Muscle layer of duodenum (tissue), 2 donors: ENCODE data around the gene UNC5B.

Source experiments
- H3K27ac ChIP-seq: one replicate; pipeline ENCODE4 v1.7.0; 2013; ENCODE audit warnings: mild to moderate bottlenecking, low read length
- H3K27me3 ChIP-seq: one replicate; pipeline ENCODE4 v1.7.0; 2013; ENCODE audit warnings: low read depth, mild to moderate bottlenecking, control low read depth, low read length
- H3K36me3 ChIP-seq, 2 donors: one replicate each; pipeline ENCODE4 v1.7.0; 2013; ENCODE audit warnings: low read length in 2 of 2, control low read depth in 1 of 2, mild to moderate bottlenecking in 1 of 2; ENCODE audit not compliant: insufficient read depth in 2 of 2, control insufficient read depth in 1 of 2
- H3K4me1 ChIP-seq, 2 donors: one replicate each; pipeline ENCODE4 v1.7.0; 2013; ENCODE audit warnings: low read length in 2 of 2, mild to moderate bottlenecking in 2 of 2, control low read depth in 1 of 2, moderate library complexity in 1 of 2; ENCODE audit not compliant: insufficient read depth in 2 of 2, control insufficient read depth in 1 of 2
- H3K4me3 ChIP-seq, 2 donors: one replicate each; pipeline ENCODE4 v1.7.0; 2013; ENCODE audit warnings: low read length in 2 of 2, low read depth in 1 of 2, mild to moderate bottlenecking in 1 of 2
- H3K9me3 ChIP-seq, 2 donors: one replicate each; pipeline ENCODE4 v1.7.0; 2013; ENCODE audit warnings: low read length in 2 of 2, control low read depth in 1 of 2, mild to moderate bottlenecking in 1 of 2; ENCODE audit not compliant: control insufficient read depth in 1 of 2
- donor health status: healthy.

The UNC5B gene

DNA sequence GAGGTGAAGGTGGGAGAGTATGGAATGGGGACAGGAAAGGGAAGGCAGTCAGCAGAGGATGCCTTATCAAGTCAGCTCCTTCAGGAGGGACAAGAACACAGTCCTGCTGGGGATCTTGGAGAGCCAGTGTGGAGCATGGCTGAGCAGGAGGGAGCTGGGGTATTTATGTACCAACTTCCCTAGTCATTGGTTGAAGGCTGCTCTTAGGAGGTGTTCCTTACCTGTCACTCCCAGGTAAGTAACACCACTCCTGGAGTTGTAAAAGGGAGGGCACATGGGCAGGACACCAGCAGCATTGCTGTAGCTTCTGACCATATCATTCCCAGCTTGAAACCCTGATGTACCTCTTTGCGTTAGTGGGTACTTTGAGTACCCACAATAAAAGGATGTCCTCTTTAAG is 136.5 kb downstream of the UNC5B start:
- Histone ChIP-seq H3K4me1 (no peaks in the 10 kb centered on the region), H3K27ac (no peak overlapping the region), H3K9me3 (no peaks in the 10 kb centered on the region), H3K27me3 (no peaks in the 10 kb centered on the region), H3K36me3 (peaks cover 0 to 7% of the 10 kb centered on the region in 2 donors), H3K4me3 (no peak overlapping the region)

DNA sequence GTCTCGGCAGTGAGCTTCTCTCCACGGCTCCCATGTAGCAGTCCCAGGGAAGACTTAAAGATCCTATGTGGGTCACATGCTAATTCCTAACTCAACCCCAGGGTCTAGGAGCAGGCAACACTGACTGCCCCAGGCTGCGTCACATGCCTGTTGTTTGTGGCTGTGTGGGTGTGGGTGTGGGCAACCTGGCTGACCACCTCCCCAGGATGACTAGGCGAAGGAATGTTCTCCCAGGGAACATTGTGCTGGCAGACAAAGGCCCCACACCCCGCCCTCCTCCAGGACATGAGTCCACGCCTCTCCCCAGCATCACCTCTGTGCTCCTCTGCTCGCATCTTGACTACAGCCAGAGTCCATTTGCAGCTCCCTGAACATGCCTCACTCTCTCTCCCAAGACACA is 137.0 kb downstream of the UNC5B start:
- H3K4me1 ChIP-seq, result no peaks in the 10 kb centered on the region

DNA sequence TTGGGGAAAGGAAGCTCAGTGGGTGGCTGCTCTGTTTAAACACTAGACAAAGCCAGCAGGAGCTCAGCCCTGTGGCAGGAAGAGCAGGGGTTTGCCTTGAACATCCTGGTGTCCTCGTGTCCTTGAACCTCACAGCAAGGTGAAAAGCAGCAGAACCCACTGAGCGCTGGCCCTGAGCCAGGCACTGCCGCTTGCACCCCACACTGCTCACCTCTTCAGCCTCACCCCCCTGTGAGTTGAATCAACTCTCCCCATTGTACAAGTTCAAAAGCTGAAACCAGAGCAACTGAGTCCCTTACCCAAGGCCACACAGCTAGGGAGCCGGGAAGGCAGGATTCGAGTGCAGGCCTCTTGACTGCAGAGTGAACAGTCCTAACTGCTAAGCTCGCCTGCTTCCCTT is 138.7 kb downstream of the UNC5B start:
- H3K4me1 ChIP-seq, result no peaks in the 10 kb centered on the region
- H3K27ac ChIP-seq, result no peak overlapping the region
- no peaks in the 10 kb centered on the region for H3K9me3 ChIP-seq
- no peak overlapping the region for H3K4me3 ChIP-seq
- H3K27me3 ChIP-seq, result no peaks in the 10 kb centered on the region
- peaks cover 12% of the 10 kb centered on the region in 2 donors for H3K36me3 ChIP-seq

More for the DNA sequence above, 137.0 kb downstream of the UNC5B start:
- H3K27ac ChIP-seq, result no peak overlapping the region
- no peaks in the 10 kb centered on the region for H3K9me3 ChIP-seq
- H3K36me3 ChIP-seq, result peaks cover 2 to 7% of the 10 kb centered on the region in 2 donors
- no peak overlapping the region for H3K4me3 ChIP-seq
- H3K27me3 ChIP-seq, result no peaks in the 10 kb centered on the region

DNA sequence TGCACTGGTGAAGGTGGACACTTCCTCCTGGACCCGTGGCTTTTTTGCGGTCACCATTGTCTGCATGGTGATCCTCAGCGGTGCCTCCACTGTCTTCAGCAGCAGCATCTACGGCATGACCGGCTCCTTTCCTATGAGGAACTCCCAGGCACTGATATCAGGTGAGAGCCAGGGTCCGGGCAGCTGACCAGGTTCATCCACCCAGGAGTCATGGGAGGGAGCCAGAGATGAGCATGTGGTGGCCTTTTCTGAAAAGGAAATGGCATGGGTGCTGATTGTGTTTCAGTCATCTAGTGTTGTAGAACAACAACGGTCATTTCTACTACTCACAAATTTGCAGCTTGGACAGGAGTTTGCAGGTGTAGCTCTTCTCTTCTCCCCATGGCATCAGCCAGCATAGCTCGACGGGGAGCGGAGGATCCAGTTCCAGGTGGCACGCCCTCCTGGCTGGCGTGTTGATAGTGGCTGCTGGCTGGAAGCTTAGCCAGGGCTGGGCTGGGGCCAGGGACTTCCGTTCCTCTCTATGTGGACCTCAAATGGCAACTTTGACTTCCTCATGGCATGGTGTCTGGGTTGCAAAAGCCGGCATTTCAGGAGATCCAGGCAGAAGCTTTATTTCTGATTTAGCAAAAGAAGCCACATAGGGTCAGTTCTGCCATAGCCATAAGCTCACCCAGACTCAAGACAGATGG is 139.4 kb downstream of the UNC5B start:
- H3K27ac ChIP-seq, result no peak overlapping the region

More for the DNA sequence above, 139.4 kb downstream of the UNC5B start:
- H3K4me3 ChIP-seq, result no peak overlapping the region
- peaks cover 12 to 16% of the 10 kb centered on the region in 2 donors for H3K36me3 ChIP-seq
- H3K9me3 ChIP-seq, result no peaks in the 10 kb centered on the region
- no peaks in the 10 kb centered on the region for H3K27me3 ChIP-seq
- H3K4me1 ChIP-seq, result no peaks in the 10 kb centered on the region
